ENCODE data around the gene ERC1.

ERC1 gene

GRCh38 chr12:1499351-1499750 is 508.3 kb downstream of the ERC1 start:
- DNase-seq = no peak

- no peak for DNase-seq
These were observed 509.2 kb downstream of the ERC1 start for GRCh38 chr12:1500095-1500801.

GRCh38 chr12:1501001-1501400 is 510.0 kb downstream of the ERC1 start:
- no peak for DNase-seq

- no peak for DNase-seq
These were observed 510.8 kb downstream of the ERC1 start for GRCh38 chr12:1501695-1502378.

- DNase-seq = no peak
These were observed 511.3 kb downstream of the ERC1 start for GRCh38 chr12:1502379-1502720.

- no peak for DNase-seq
These were observed 511.8 kb downstream of the ERC1 start for GRCh38 chr12:1502831-1503230.

GRCh38 chr12:1503281-1503711 is 512.3 kb downstream of the ERC1 start:
- DNase-seq = no peak

- DNase-seq = no peak
These were observed 513.4 kb downstream of the ERC1 start for GRCh38 chr12:1504304-1504894.

GRCh38 chr12:1504895-1505311 is 513.9 kb downstream of the ERC1 start:
- no peak for DNase-seq

GRCh38 chr12:1505576-1505975 is 514.6 kb downstream of the ERC1 start:
- DNase-seq = no peak

- no peak for DNase-seq
These were observed 516.3 kb downstream of the ERC1 start for GRCh38 chr12:1507308-1507707.

GRCh38 chr12:1509413-1510052 is 518.5 kb downstream of the ERC1 start:
- no peak for DNase-seq

GRCh38 chr12:1510056-1510812 is 519.2 kb downstream of the ERC1 start:
- no peak for DNase-seq

- no peak for DNase-seq
These were observed 524.0 kb downstream of the ERC1 start for GRCh38 chr12:1515010-1515409.

GRCh38 chr12:1515428-1515827 is 524.4 kb downstream of the ERC1 start:
- DNase-seq = no peak

- no peak for DNase-seq
These were observed 526.0 kb downstream of the ERC1 start for GRCh38 chr12:1517007-1517406.

- no peak for DNase-seq
These were observed 526.9 kb downstream of the ERC1 start for GRCh38 chr12:1517734-1518525.

- no peak for DNase-seq
These were observed 527.8 kb downstream of the ERC1 start for GRCh38 chr12:1518591-1519516.

- DNase-seq = no peak
These were observed 528.6 kb downstream of the ERC1 start for GRCh38 chr12:1519642-1520041.

GRCh38 chr12:1523046-1523445 is 532.0 kb downstream of the ERC1 start:
- DNase-seq = no peak

- no peak for DNase-seq
These were observed 532.6 kb downstream of the ERC1 start for GRCh38 chr12:1523558-1524050.

All from cortex of kidney (tissue), 1 donor.